ENCODE data around the gene ABR. TPM values are rescaled to one million over a fixed set of nuclear protein-coding genes. Genes with fewer than 3 reads are reported as not detected.
"Not testable (repeated sequence)": the region's sequence is repeated elsewhere in the genome, so short reads cannot be mapped to it uniquely, and the experiment has no call there.

ABR gene
- polyA plus RNA-seq, 1 donor from 2014 or later = 34.5 TPM

GRCh38 chr17:1068356-1068755 lies 111.4 kb downstream of the ABR start:
- H3K9me2 ChIP-seq (ENCODE audit: insufficient read depth, low read length) = no peaks in the 10 kb centered on the region
- H3K36me3 ChIP-seq (ENCODE audit: insufficient read depth, low read length) = no peaks in the 10 kb centered on the region
- no peaks in the 10 kb centered on the region for H3K9me3 ChIP-seq (ENCODE audit: low read length)
- no peak overlapping the region for H3K4me3 ChIP-seq (ENCODE audit: low read length)
- no peak overlapping the region for H3K27ac ChIP-seq (ENCODE audit: low read length)
- no peaks in the 10 kb centered on the region for H4K20me1 ChIP-seq (ENCODE audit: insufficient read depth)
- no peaks in the 10 kb centered on the region for H3K27me3 ChIP-seq (ENCODE audit: insufficient read depth, low read depth, low read length)
- H2AFZ ChIP-seq (ENCODE audit: low read depth, low read length) = no peak overlapping the region
- no peak for TF ChIP-seq EP300 (conservative IDR thresholded peaks at IDR 0.05; ENCODE audit: poor library complexity, severe bottlenecking)
- no peak for TF ChIP-seq RAD21 (conservative IDR thresholded peaks at IDR 0.05)
- TF ChIP-seq MXI1 (conservative IDR thresholded peaks at IDR 0.05; ENCODE audit: poor library complexity, severe bottlenecking) = no peak
- TF ChIP-seq EZH2 (IDR thresholded peaks at IDR 0.05; ENCODE audit: borderline replicate concordance, insufficient read depth, low read length, poor library complexity, severe bottlenecking) = no peak
- no peak for TF ChIP-seq POLR2AphosphoS5 (IDR thresholded peaks at IDR 0.05)
- no peak for TF ChIP-seq SMC3 (conservative IDR thresholded peaks at IDR 0.05; ENCODE audit: poor library complexity)
- no peak for TF ChIP-seq TAF1 (IDR thresholded peaks at IDR 0.05; ENCODE audit: low read depth)
- TF ChIP-seq, protein P1, sequence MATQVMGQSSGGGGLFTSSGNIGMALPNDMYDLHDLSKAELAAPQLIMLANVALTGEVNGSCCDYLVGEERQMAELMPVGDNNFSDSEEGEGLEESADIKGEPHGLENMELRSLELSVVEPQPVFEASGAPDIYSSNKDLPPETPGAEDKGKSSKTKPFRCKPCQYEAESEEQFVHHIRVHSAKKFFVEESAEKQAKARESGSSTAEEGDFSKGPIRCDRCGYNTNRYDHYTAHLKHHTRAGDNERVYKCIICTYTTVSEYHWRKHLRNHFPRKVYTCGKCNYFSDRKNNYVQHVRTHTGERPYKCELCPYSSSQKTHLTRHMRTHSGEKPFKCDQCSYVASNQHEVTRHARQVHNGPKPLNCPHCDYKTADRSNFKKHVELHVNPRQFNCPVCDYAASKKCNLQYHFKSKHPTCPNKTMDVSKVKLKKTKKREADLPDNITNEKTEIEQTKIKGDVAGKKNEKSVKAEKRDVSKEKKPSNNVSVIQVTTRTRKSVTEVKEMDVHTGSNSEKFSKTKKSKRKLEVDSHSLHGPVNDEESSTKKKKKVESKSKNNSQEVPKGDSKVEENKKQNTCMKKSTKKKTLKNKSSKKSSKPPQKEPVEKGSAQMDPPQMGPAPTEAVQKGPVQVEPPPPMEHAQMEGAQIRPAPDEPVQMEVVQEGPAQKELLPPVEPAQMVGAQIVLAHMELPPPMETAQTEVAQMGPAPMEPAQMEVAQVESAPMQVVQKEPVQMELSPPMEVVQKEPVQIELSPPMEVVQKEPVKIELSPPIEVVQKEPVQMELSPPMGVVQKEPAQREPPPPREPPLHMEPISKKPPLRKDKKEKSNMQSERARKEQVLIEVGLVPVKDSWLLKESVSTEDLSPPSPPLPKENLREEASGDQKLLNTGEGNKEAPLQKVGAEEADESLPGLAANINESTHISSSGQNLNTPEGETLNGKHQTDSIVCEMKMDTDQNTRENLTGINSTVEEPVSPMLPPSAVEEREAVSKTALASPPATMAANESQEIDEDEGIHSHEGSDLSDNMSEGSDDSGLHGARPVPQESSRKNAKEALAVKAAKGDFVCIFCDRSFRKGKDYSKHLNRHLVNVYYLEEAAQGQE (IDR thresholded peaks at IDR 0.05; ENCODE audit: borderline replicate concordance) = no peak
- no peaks in the 10 kb centered on the region for H3K79me2 ChIP-seq (replicated peaks; ENCODE audit: insufficient read depth, low read length)
- no peak overlapping the region for H3K9ac ChIP-seq (ENCODE audit: low read length)
- H3F3A ChIP-seq (ENCODE audit: insufficient read depth, low read length, poor library complexity, severe bottlenecking) = no peaks in the 10 kb centered on the region
- H3K4me2 ChIP-seq (ENCODE audit: low read length) = no peak overlapping the region

DNA sequence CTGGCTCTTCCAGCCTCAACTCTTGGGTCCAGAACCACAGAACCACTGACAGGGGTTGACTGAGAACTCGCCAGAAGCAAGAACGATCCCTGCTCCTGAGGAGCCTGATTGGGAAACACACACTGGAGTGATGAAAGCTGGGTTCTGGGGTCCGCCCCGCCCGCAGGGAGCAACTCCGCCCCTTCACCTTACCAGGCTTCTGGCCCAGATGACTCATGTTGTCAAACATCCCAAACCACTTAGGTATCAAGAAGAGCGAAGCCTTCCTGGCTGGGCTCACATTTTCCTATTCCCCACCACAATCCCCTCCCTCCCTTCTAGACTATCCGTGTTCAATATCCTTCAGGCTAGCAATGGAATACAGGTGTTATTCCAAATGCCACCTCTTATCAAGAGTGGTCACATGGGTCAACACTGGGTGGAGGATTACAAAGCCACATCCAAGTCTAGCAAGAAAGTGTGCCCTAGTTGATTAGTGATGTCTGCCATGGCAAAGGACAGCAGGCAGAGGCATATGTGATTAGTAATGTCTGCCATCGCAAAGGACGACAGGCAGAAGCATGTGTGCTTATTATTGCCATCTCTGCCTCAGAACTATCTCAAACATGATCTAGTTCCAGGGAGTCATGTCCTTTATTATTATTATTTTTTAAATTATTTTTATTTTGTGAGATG lies 112.4 kb downstream of the ABR start:
- Histone ChIP-seq H2AFZ (ENCODE audit: low read depth, low read length) (no peak overlapping the region), H3K9me3 (ENCODE audit: low read length) (no peaks in the 10 kb centered on the region), H3K4me2 (ENCODE audit: low read length) (no peak overlapping the region), H3K27ac (ENCODE audit: low read length) (no peak overlapping the region), H3K79me2 (replicated peaks; ENCODE audit: insufficient read depth, low read length) (no peaks in the 10 kb centered on the region), H3K9me2 (ENCODE audit: insufficient read depth, low read length) (no peaks in the 10 kb centered on the region), H3K27me3 (ENCODE audit: insufficient read depth, low read depth, low read length) (no peaks in the 10 kb centered on the region), H3K9ac (ENCODE audit: low read length) (no peak overlapping the region), H3F3A (ENCODE audit: insufficient read depth, low read length, poor library complexity, severe bottlenecking) (no peaks in the 10 kb centered on the region), H4K20me1 (ENCODE audit: insufficient read depth) (no peaks in the 10 kb centered on the region), H3K4me3 (ENCODE audit: low read length) (no peak overlapping the region), H3K36me3 (ENCODE audit: insufficient read depth, low read length) (no peaks in the 10 kb centered on the region)
- no peak for TF ChIP-seq POLR2AphosphoS5 (IDR thresholded peaks at IDR 0.05)
- TF ChIP-seq RAD21 (conservative IDR thresholded peaks at IDR 0.05) = no peak
- TF ChIP-seq, protein P1 (IDR thresholded peaks at IDR 0.05; ENCODE audit: borderline replicate concordance) = no peak
- no peak for TF ChIP-seq EP300 (conservative IDR thresholded peaks at IDR 0.05; ENCODE audit: poor library complexity, severe bottlenecking)
- TF ChIP-seq, protein P2, sequence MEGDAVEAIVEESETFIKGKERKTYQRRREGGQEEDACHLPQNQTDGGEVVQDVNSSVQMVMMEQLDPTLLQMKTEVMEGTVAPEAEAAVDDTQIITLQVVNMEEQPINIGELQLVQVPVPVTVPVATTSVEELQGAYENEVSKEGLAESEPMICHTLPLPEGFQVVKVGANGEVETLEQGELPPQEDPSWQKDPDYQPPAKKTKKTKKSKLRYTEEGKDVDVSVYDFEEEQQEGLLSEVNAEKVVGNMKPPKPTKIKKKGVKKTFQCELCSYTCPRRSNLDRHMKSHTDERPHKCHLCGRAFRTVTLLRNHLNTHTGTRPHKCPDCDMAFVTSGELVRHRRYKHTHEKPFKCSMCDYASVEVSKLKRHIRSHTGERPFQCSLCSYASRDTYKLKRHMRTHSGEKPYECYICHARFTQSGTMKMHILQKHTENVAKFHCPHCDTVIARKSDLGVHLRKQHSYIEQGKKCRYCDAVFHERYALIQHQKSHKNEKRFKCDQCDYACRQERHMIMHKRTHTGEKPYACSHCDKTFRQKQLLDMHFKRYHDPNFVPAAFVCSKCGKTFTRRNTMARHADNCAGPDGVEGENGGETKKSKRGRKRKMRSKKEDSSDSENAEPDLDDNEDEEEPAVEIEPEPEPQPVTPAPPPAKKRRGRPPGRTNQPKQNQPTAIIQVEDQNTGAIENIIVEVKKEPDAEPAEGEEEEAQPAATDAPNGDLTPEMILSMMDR (IDR thresholded peaks at IDR 0.05; ENCODE audit: poor library complexity, severe bottlenecking) = no peak
- no peak for TF ChIP-seq SMC3 (conservative IDR thresholded peaks at IDR 0.05; ENCODE audit: poor library complexity)
- no peak for TF ChIP-seq MXI1 (conservative IDR thresholded peaks at IDR 0.05; ENCODE audit: poor library complexity, severe bottlenecking)
- no peak for TF ChIP-seq EZH2 (IDR thresholded peaks at IDR 0.05; ENCODE audit: borderline replicate concordance, insufficient read depth, low read length, poor library complexity, severe bottlenecking)
- no peak for TF ChIP-seq TAF1 (IDR thresholded peaks at IDR 0.05; ENCODE audit: low read depth)

DNA sequence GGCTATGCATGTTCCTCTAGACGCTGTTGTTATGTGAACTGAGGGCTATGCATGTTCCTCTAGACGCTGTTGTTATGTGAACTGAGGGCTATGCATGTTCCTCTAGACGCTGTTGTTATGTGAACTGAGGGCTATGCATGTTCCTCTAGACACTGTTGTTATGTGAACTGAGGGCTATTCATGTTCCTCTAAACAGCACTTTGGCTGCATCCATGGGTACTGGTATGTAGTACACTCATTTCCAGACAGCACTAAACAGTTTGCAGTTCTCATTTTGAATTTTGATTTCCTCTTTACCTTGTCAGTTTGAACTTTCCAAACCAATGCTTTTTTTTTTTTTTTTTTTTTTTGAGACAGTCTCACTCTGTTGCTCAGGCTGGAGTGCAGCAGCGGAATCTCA lies 114.4 kb downstream of the ABR start:
- not testable (repeated sequence) for H3K4me3 ChIP-seq (ENCODE audit: low read length); H3K79me2 ChIP-seq (replicated peaks; ENCODE audit: insufficient read depth, low read length); H3K27ac ChIP-seq (ENCODE audit: low read length); H3K9me3 ChIP-seq (ENCODE audit: low read length); H4K20me1 ChIP-seq (ENCODE audit: insufficient read depth); H3K9me2 ChIP-seq (ENCODE audit: insufficient read depth, low read length); H3K9ac ChIP-seq (ENCODE audit: low read length); H3K27me3 ChIP-seq (ENCODE audit: insufficient read depth, low read depth, low read length); H3K36me3 ChIP-seq (ENCODE audit: insufficient read depth, low read length); H2AFZ ChIP-seq (ENCODE audit: low read depth, low read length); H3F3A ChIP-seq (ENCODE audit: insufficient read depth, low read length, poor library complexity, severe bottlenecking); H3K4me2 ChIP-seq (ENCODE audit: low read length)
